ENCODE results near the gene SPATA2L.

DNA sequence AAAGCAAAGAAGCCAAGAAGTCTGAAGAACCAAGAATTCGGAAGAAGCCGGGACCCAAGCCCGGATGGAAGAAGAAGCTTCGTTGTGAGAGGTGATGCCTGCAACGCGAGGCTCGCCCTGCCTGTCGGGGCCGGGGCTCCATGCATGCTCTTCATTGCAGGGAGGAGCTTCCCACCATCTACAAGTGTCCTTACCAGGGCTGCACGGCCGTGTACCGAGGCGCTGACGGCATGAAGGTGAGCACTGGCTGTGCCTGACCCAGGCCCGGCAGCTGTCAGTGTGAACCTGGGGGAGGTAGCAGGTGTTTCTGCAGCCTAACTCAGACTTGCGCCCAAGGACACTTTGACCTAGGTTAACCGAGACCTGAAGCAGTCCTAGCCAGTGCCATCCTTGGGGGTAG lies 31.8 kb upstream of the SPATA2L start:
- TF ChIP-seq, protein P1, sequence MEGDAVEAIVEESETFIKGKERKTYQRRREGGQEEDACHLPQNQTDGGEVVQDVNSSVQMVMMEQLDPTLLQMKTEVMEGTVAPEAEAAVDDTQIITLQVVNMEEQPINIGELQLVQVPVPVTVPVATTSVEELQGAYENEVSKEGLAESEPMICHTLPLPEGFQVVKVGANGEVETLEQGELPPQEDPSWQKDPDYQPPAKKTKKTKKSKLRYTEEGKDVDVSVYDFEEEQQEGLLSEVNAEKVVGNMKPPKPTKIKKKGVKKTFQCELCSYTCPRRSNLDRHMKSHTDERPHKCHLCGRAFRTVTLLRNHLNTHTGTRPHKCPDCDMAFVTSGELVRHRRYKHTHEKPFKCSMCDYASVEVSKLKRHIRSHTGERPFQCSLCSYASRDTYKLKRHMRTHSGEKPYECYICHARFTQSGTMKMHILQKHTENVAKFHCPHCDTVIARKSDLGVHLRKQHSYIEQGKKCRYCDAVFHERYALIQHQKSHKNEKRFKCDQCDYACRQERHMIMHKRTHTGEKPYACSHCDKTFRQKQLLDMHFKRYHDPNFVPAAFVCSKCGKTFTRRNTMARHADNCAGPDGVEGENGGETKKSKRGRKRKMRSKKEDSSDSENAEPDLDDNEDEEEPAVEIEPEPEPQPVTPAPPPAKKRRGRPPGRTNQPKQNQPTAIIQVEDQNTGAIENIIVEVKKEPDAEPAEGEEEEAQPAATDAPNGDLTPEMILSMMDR (IDR thresholded peaks at IDR 0.05 in 4 of 5, conservative IDR thresholded peaks at IDR 0.05 in 1 of 5) = no peak
- TF ChIP-seq POLR2A (IDR thresholded peaks at IDR 0.05) = no peak
